GM19328 (cell line): ENCODE results near the gene NAV2.

Source experiments
- ATAC-seq: cut with Tn5 transposase; IDR thresholded peaks from one replicate; pipeline ENCODE4 v1.9.1; 2021; ENCODE audit warnings: mild to moderate bottlenecking, moderate library complexity; ENCODE audit not compliant: unreplicated experiment

NAV2 gene

DNA sequence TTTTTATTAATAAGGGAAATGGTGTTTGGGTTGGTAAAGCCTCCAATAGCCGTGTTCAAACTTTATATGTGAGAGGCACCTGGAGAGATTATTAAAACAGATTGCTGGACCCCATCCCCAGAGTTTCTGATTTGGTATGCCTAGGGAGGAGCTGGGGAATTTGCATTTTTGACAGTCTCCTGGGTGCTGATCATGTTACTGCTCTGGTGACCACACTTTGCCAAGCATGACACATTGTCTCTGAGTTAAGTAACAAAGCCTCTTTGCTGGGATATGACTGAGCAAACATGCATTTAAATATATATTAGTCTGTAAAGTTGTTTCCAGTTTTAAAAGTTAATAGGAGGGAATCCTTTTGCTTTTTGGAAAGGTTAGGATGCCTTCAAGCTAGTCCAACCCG, 140.4 kb downstream of the NAV2 start:
- ATAC-seq = no peak

DNA sequence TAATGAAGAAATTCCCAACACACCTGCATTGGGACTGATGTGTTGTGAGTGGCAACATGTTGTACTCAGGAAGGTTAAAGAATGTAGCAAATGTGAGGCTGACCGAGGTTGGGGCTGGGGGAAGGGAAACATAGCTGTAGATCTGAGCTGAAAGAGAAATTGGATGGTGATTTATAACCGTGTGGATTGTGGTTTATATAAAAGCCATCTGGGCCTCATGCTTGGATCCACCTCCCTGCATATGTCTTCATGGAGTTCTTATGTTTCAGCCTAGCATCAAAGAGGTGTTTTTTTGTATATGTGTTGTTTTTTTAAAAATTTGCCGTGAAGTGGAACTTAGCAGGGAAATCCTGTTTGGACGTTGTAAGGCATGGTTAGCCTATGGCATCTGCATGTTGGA, 141.3 kb downstream of the NAV2 start:
- no peak for ATAC-seq

DNA sequence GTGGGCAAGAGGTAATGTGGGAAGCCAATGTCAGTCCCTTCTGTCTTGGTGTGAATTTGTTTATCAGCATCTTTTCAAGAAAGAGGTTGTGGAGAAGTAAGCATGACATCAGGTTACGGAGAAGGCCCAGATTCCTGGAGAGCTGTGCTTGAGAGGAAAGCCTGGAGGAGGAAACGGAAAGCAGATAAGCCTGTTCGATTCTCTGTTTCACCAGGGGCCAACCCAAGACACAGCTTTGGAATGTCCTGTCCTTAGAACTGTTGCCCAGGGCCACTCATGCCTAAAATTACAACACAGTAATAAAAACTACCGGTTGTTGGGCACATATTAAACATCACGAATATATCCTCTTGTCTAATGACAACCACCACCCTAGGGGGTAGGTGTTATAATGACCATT, 148.5 kb downstream of the NAV2 start:
- no peak for ATAC-seq

DNA sequence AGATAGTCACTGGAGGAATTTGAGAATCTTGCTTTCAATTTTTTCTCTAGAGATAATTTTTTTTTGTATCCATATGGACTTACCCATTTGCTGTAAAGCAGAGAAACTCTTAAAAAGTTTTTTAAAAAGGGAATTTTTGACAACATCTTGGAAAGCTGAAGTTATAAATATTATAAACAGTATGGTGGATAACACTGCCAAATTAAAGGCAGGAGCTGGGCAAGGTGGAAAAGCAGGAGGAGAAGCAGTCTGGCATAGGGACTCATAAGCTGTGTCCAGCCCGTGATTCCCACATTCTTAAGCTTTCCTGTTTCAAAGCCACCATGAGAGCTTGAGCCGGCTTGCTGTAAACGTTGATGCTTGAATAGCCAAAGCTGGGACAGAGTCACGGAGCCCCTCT, 149.5 kb downstream of the NAV2 start:
- no peak for ATAC-seq

DNA sequence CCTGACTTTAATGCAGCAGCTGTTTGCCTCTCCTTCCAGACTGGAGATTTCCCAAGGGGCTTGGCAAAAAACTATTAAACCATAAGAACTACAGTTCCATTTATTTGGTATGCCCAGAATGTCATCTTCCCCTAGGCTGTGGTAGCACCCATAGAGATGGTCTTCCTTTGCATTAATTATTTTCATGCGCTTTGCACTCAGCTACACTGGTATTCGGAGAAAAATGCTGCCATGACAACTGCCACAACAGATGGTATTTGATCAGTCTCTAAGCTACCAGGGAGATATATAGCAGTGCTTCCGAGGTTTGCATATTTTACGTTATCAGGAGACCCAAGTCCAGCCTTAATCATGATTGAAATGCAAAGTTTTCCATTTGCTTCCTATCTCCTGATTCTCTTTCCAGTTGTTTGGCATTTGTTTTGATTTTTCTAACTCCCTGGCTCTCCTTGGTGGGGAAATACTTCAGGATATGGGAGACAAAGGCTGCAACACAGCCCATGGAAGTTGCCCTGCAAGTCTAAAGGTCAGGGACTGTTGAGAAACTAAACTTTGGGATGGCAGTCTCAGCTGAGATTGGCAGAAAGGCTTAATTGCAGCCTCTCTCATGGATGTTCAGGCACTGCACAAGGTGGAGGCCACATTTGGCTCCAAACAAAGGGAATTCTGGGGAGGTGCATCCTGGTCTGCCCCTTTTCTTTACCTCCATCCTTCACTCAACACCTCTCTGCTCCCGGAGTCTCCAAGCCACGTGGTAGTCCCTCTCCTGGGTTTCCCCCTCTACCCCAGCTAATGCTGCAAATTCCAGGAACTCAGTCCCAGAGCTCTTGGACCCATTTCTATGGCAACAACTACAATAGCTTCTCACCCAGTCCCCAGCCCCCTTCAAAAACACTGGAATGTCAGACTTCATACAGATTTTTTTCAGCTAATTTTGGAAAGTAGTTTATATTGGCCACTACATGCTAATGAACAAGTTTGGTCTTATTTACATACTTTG, 151.8 kb downstream of the NAV2 start:
- no peak for ATAC-seq

DNA sequence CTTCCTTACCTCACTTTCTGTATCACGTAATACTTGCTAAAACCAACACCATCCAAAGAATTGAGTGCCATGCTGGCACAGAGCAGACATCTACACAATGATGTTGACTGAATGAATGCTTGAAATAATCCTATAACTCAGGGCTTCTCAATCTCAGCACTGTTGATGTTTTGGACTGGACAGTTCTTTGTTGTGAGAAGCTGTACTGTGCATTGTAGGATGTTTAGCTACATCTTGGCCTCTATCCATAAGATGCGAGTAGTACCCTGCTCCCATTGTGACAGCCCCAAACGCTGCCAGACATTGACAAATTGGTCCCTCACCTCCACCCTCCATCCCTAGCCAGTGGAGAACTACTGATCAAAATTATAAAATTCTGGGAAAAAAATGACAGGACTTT, 153.4 kb downstream of the NAV2 start:
- ATAC-seq = no peak

DNA sequence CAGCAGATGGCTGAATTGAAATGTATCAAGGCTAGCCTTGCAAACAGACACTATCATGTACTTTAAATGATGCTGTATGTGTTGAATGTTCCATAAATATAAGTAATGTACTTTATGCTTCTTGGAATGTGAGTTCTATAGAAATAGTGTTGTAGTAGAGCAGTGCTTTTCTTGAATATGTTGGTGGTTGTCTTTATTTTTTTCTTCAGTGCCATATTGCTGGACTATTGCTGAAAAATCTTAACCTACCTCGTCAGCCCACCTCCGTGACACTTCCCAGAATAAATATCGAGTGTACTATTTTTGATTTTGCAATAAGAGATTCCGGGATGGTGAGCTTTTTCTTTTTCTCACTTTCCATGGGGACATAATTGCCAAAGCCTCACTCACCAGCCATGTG, 153.9 kb downstream of the NAV2 start:
- ATAC-seq = no peak

DNA sequence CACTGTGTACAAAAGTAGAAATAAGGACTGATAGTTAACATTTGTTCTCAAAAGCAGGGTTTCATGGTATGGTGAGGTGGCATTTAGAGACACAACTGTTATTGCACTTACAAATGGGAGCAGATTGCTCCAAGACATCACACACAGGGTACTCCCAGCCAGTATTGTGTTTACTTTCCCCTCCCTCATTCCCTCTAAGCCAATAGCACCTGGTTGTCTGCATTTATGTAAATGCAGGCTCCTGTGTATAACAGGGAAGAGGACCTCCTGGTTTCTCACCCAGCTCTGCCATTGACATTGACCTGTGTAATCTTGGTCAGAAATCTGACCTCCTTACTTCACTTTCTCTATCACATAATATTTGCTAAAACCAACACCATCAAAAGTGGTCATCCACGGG, 154.4 kb downstream of the NAV2 start:
- no peak for ATAC-seq

DNA sequence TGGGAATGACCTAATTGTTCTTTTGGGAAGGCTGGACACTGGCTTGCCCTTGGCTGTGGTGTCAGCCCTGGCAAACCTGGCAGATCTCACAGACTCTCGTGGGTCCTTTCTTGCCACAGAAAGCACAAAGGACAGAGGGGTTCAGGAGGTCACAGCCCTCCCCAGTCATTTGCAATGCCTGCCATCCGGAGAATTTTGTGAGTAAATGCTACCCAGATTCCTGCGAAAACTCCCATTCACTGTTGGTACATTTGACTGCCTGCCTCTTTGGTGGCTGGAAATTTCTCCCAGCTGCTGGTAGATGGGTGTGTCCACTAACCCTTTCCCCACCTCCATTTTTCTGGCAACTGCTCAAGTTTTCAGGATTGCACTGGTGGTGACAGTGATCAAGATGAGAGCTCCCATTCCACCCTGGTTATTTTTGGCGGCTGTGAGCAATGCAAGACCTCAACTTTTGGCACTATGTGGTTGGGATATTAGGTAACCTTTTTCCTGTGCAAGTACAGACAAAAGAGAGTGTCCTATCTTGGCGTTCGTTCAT, 155.7 kb downstream of the NAV2 start:
- ATAC-seq = no peak

DNA sequence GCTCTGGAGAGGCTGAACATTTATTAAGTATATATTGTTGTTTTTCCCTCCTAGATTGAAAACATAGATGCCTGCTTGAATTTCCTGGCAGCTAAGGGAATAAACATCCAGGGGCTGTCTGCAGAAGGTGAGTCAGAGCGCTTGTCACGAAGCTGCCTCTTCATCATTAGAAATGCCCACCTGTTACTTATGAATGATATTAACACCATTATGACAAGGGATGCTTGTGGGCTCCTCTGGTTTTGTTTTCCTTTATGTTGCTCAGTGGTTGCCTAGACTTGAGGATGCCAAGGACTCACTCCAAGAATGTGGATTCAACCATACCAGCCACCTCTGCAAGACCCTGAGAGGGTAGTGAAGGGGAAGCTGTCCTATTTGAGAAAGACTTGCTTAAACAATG, 156.2 kb downstream of the NAV2 start:
- ATAC-seq = no peak

DNA sequence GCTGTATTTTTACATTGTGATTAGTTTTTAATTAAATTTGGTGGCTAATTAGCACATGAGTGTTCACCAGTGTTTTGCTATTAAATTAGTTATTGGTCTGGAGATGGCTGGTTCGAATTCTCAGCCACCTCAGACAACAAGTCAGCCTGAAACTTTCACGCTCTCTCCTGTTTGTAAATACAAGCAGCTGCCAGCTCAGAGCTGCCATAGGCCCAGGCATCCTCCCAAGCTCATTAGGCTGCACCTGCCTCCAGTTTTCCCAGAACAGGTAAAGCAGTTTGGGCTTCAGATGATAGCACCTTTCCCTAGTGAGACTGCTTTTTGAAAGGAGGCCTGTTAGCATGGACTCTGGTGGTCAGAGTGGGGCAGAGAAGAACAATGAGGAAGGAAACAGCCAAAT, 156.8 kb downstream of the NAV2 start:
- no peak for ATAC-seq

DNA sequence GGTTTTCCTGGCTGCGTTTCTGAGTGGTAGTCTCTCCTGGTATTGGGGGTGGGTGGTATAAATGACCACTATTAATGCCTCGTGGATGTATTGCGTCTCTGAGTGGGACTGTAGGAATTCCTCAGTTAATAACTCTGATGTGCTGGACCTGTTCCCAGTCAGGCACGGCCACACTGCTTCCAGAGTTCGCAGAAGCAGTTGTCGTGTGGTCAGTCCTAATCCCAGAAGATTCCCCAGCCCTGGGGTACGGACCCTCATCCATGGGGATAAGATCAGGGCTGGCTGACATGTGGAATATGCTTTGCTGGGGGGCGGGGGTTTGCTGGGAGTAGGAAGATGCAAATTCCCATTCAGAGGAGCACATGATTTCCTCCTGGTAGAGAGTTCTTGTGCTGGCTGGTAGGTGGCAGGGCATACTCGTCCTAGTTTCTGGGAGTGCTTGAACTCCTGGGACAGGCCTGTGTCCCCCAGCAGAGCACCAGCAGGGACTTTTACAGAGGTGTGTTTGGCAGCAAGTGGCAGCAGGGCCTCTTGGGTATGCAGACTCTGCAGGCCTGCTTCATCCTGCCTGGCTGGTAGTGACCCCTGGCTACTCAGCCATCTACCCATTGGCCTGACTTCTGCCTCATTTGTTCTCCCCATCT, 157.4 kb downstream of the NAV2 start:
- no peak for ATAC-seq

DNA sequence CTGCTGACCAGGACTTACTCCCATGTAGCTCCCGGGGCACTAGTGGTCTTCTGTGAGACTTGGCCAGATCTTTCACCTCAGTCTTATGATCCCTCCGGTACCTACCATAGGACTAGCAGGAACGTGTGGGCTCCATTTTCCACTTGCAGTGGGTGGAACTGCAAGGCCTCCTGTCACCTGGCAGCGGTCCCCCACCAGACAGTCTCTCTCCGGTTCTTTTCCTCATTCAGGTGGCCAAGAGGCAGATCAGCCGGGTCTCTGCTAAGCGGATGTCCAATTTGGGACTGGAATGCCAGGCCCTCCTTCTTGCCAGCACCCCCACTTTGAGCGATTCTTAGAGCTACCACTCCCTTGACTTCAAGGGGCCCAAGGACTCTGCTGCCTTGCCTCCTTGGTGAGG, 158.9 kb downstream of the NAV2 start:
- ATAC-seq = no peak

DNA sequence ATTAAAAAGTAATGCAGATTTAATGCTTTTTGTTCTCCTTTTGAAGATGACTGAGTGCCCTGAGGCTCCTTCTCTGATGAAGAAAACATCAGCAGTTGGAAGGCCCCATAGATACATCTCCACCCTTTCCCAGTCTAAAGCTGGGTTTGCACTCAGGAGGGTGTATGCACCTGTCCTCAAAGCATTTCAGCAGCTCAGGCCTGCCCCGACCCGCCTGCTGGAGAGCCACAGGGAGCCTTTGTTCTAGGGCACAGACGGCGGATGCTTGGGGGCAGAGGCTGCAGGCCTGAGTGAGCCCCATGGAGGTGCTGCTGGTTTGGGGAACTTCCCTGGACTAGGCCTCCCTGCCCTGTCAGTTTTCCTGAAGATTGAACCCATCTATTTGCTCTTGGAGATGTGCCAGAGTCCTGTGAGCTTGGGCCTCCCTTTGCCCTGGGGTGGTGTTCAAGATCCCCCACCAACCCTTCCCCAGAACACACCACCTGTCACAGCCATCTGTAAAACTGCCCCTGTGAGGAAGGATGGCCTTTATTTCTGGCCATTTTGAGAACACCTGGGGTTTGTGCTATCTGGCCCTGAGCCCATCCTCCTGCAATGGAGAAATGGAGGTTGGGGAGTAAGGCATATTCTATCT, 160.0 kb downstream of the NAV2 start:
- ATAC-seq = no peak

DNA sequence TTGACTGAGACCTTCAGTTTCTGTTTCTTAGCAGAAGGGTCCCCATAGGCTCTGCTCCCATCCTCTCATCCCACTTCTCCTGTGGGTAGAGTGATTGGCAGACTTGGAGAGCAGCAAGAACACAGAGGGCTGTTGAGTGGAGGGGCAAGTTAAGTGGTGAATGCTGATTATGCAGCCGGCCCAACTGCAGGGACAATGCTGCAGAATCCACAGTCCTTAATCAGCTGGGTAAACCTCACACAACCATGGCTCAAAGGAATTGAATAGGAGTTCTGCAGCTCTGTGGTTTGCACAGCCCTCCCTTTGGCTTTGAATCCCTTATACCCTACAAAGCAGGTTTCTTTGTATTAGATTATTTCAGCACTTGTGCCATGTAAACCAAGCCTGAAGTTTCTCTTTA, 161.1 kb downstream of the NAV2 start:
- no peak for ATAC-seq

DNA sequence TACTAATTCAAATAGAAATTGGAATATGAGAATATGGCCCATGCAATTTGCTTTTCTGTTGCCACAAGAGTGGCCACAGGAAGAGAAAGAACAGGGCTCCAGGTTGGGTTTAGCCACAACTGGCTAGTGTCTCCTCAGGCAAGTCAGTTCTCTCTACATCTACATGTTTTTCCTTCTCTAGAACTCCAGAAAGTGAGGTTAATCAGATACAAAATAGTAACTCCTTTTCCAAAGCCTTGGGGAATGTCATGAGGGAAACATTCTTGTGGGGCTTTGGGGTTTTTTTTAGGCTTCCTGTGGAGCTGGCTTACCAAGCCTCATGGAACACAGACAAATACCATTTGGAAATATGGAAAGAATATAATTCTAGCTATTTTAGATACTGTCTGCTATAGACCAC, 161.6 kb downstream of the NAV2 start:
- ATAC-seq = no peak

DNA sequence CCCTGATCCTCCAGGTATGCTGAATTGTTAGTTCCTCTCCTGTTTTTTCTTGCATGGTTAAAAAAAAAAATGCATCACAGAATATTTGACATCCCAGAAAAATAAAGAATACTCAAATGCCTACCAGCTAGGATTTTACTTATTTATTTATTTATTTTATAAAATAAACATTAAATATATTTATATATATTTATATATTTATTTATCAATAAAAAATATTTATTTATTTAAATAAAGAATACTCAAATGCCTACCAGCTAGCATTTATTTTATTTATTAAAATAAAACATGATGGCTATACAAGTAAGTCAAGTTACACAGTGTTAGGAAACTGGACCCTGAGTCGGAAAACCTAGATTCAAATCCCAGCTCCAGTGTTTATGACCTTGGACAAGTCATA, 164.1 kb downstream of the NAV2 start:
- no peak for ATAC-seq

DNA sequence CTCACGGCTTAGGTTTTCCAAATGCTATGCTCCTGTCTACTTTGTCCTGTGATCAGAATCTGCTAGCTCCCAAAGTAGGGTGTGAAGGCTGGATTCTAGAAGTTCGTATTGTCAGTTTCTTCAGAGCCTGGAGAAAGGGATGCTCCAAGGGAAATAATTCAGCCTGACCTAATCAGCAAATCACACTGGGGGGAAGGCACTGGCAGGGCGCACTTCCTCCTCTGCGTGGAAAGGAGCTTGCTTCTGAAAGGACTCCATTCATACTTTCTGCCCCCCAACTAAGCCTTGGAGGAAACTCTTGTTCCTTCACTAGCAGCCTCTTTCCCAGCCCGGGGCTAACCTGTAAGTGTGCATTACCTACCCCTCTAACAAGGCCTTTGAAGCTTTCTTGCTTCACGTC, 165.9 kb downstream of the NAV2 start:
- ATAC-seq = no peak

DNA sequence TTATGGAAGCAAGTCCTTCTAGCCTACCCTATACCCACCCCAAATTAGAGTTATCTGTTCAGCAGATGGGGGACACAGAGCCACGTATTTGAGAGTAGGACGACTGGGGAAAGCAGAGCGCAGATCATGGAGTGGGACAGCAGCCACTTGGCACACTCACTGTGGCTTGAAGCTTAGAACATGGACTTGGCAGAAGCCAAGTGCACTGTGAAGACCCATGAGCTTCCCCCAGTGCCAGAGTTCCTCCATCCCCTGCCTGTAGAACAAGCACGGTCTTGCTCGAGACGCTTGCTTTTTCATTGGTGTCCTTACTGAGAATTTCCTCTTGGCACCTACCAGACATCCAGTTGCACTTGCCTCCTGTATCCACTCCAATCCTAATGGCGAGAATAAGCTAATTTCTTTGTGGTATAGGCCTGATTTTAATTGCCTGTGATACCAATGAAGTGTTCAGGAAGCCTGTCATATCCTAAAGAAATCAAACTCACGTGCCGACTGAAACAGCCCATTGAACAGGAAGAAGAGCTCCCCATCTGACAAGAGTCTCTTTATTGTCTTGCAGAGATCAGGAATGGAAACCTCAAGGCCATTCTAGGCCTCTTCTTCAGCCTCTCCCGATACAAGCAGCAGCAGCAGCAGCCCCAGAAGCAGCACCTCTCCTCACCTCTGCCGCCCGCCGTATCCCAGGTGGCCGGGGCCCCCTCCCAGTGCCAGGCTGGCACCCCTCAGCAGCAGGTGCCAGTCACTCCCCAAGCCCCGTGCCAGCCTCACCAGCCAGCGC, 166.9 kb downstream of the NAV2 start:
- no peak for ATAC-seq

DNA sequence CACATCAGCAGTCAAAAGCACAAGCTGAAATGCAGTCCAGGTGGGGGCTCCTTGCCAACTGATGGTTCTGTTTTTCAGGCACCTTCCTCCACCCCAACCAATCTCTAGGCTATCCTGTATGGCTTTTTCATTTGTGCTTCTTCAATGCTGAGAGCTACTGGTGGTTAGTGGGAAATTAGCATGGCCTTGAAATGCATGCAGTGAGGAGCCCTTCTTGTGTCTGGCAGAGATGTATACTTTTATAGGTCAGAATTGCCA, 167.4 kb downstream of the NAV2 start:
- no peak for ATAC-seq

DNA sequence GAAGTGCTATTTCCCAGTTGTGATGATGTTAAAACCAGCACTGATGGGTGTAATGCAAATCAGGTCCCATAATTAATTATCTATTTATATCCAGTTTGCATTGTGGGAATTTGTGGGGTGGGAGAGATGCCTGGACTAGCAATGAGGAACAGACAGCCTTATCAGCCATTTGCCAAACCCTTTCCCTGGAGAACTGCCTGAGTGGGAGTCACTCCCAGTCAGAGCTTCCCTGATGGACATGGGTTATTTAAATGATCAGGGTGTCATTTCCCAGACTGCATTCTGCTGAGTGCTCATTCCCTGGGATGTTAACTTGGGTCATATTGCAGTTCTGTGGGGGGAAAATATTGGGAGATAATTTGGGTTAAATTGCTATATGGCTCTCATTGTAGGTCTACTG, 168.5 kb downstream of the NAV2 start:
- ATAC-seq = no peak
